OCI-LY3 (cell line): ENCODE data around the gene SFXN2.

Experiments
- CTCF ChIP-seq: fragments of 200-600, 300-600 bp; sonication (generic); IDR thresholded peaks from 2 replicates; pipeline ENCODE4 v1.5.1; 2014; ENCODE audit warnings: antibody characterized with exemption, low read length, low read depth
- EZH2phosphoT487 ChIP-seq: fragments of 200-600 bp; shearing (Covaris generic); IDR thresholded peaks from 2 replicates; pipeline ENCODE4 v1.6.1; 2018; ENCODE audit warnings: antibody characterized with exemption, mixed run types, low read depth

GRCh38 chr10:102752934-102753664 lies 38.7 kb downstream of the SFXN2 start:
- peak; percentile 47 for TF ChIP-seq CTCF
- TF ChIP-seq EZH2phosphoT487: no peak
